ENCODE results near the gene TEAD1. TPM values are rescaled to one million over a fixed set of nuclear protein-coding genes. Genes with fewer than 3 reads are reported as not detected.

The TEAD1 gene
- total RNA-seq, 4 donors from 2014 or later = 71.5 to 109 (median 88.5) TPM

- Histone ChIP-seq H3K4me3 (replicated peaks in 1 of 3) (no peak overlapping the region), H3K27ac (no peak overlapping the region), H3K4me1 (peaks cover 0 to 25% of the 10 kb centered on the region in 2 donors), H3K36me3 (no peaks in the 10 kb centered on the region), H3K27me3 (no peaks in the 10 kb centered on the region), H3K9me3 (no peaks in the 10 kb centered on the region)
- intact Hi-C loops (cut with DNase I) = no loop called here
- WGBS, 2 donors = 88 to 90% methylated on average over 3 of the region's 3 CpGs
- TF ChIP-seq CTCF (IDR thresholded peaks at IDR 0.05) = no peak
- no peak for TF ChIP-seq POLR2A (IDR thresholded peaks at IDR 0.05)
- DNase-seq = no peak
Measured at GRCh38 chr11:12767027-12767426, 92.8 kb downstream of the TEAD1 start.

GRCh38 chr11:12767577-12767976 lies 93.4 kb downstream of the TEAD1 start:
- no peak overlapping the region for H3K4me3 ChIP-seq (replicated peaks in 1 of 3)
- DNase-seq = no peak
- H3K9me3 ChIP-seq = no peaks in the 10 kb centered on the region
- H3K36me3 ChIP-seq = no peaks in the 10 kb centered on the region
- H3K4me1 ChIP-seq = peaks cover 0 to 25% of the 10 kb centered on the region in 2 donors
- intact Hi-C loops (cut with DNase I) = no loop called here
- H3K27ac ChIP-seq = no peak overlapping the region
- TF ChIP-seq POLR2A (IDR thresholded peaks at IDR 0.05) = no peak
- no peak for TF ChIP-seq CTCF (IDR thresholded peaks at IDR 0.05)
- no peaks in the 10 kb centered on the region for H3K27me3 ChIP-seq
- 85 to 88% methylated on average over 5 of the region's 5 CpGs for WGBS, 2 donors

- DNase-seq = no peak
- peaks cover 0 to 25% of the 10 kb centered on the region in 2 donors for H3K4me1 ChIP-seq
- no peaks in the 10 kb centered on the region for H3K27me3 ChIP-seq
- TF ChIP-seq CTCF (IDR thresholded peaks at IDR 0.05) (no peak), POLR2A (IDR thresholded peaks at IDR 0.05) (no peak)
- no peaks in the 10 kb centered on the region for H3K36me3 ChIP-seq
- no peak overlapping the region for H3K27ac ChIP-seq
- H3K9me3 ChIP-seq = no peaks in the 10 kb centered on the region
- intact Hi-C loops (cut with DNase I) = no loop called here
- WGBS, 2 donors = 84 to 88% methylated on average over 7 of the region's 7 CpGs
- no peak overlapping the region for H3K4me3 ChIP-seq (replicated peaks in 1 of 3)
Measured at GRCh38 chr11:12768726-12769673, 94.8 kb downstream of the TEAD1 start.

GRCh38 chr11:12769834-12770345 lies 95.7 kb downstream of the TEAD1 start:
- TF ChIP-seq CTCF (IDR thresholded peaks at IDR 0.05) = no peak
- TF ChIP-seq POLR2A (IDR thresholded peaks at IDR 0.05) = no peak
- no peak for DNase-seq
- H3K27me3 ChIP-seq = no peaks in the 10 kb centered on the region
- H3K9me3 ChIP-seq = no peaks in the 10 kb centered on the region
- WGBS, 2 donors = 54 to 75% methylated on average over 3 of the region's 3 CpGs
- no peak overlapping the region for H3K4me3 ChIP-seq (replicated peaks in 1 of 3)
- H3K27ac ChIP-seq = no peak overlapping the region
- H3K4me1 ChIP-seq = peaks cover 0 to 25% of the 10 kb centered on the region in 2 donors
- no peaks in the 10 kb centered on the region for H3K36me3 ChIP-seq
- intact Hi-C loops (cut with DNase I) = no loop called here

- Histone ChIP-seq H3K27me3 (no peaks in the 10 kb centered on the region), H3K9me3 (no peaks in the 10 kb centered on the region), H3K27ac (no peak overlapping the region), H3K4me3 (replicated peaks in 1 of 3) (no peak overlapping the region), H3K36me3 (no peaks in the 10 kb centered on the region), H3K4me1 (peaks cover 0 to 25% of the 10 kb centered on the region in 2 donors)
- TF ChIP-seq POLR2A (IDR thresholded peaks at IDR 0.05) (no peak), CTCF (IDR thresholded peaks at IDR 0.05) (no peak)
- intact Hi-C loops (cut with DNase I) = no loop called here
- DNase-seq = no peak
- 94 to 100% methylated on average over 1 of the region's 1 CpG for WGBS, 2 donors
Measured at GRCh38 chr11:12770435-12770834, 96.2 kb downstream of the TEAD1 start.
